Stomach (tissue), 9 donors: Measurements from ENCODE around the gene ZNF783. TPM values are rescaled to one million over a fixed set of nuclear protein-coding genes. Genes with fewer than 3 reads are reported as not detected.

ENCODE experiments used
- DNase-seq, 2 donors: peaks; one replicate each; pipeline versions ENCODE4 v3.0.0 to v3.0.0-alpha.2; 2013 to 2019
- H3K27ac ChIP-seq, 5 donors: fragments of 200-600 bp in 4 of 5; sonication (generic) in 4 of 5; one replicate each; pipeline ENCODE4 v1.5.1; 2013 to 2019; ENCODE audit warnings: mild to moderate bottlenecking in 1 of 5, moderate library complexity in 1 of 5
- H3K27me3 ChIP-seq, 3 donors: fragments of 200-600 bp; sonication (generic); one replicate each; pipeline ENCODE4 v1.5.1; 2017 to 2019; ENCODE audit warnings: mixed run types in 1 of 3
- H3K36me3 ChIP-seq, 4 donors: fragments of 200-600 bp; sonication (generic); 1 replicate in 3 of 4; 2 replicates in 1 of 4; pipeline ENCODE4 v1.5.1; 2016 to 2019
- H3K4me1 ChIP-seq, 4 donors: fragments of 200-600 bp; sonication (generic); one replicate each; pipeline ENCODE4 v1.5.1; 2016 to 2019
- H3K4me3 ChIP-seq, 4 donors: fragments of 200-600 bp; sonication (generic) in 3 of 4; one replicate each; pipeline ENCODE4 v1.5.1; 2016 to 2019; ENCODE audit warnings: mild to moderate bottlenecking in 1 of 4
- H3K9me3 ChIP-seq, 4 donors: fragments of 200-600 bp; sonication (generic); one replicate each; pipeline ENCODE4 v1.5.1; 2016 to 2019
- CTCF ChIP-seq, 7 experiments: fragments of 450-650 bp in 4 of 7; fragments of 200-600 bp in 3 of 7; sonication (generic) in 3 of 7; IDR thresholded peaks; one replicate each; pipeline ENCODE4 v1.5.1; 2016 to 2019; ENCODE audit warnings: antibody characterized with exemption in 7 of 7, control low read depth in 2 of 7, mild to moderate bottlenecking in 1 of 7
- EP300 ChIP-seq: sonication (generic); formaldehyde crosslinking; IDR thresholded peaks from one replicate; pipeline ENCODE4 v1.6.1; 2017; ENCODE audit warnings: antibody characterized with exemption
- POLR2A ChIP-seq, 4 donors: fragments of 450-650 bp; IDR thresholded peaks; one replicate each; pipeline ENCODE4 v1.6.1; 2016; ENCODE audit warnings: antibody characterized with exemption in 4 of 4, control low read depth in 2 of 4, mild to moderate bottlenecking in 1 of 4, moderate library complexity in 1 of 4
- POLR2AphosphoS5 ChIP-seq, 3 donors: sonication (generic); formaldehyde crosslinking; IDR thresholded peaks; one replicate each; pipeline ENCODE4 v1.6.1; 2016; ENCODE audit warnings: antibody characterized with exemption in 3 of 3
- WGBS, 5 donors: extraction: QIAGEN DNeasy Blood & Tissue Kit in 3 of 5; methylation state at CpG; one replicate each; pipeline versions ENCODE4 v1.1.5 to v1.1.7; 2013 to 2018; 5-methylcytosine and 5-hydroxymethylcytosine counted together
- intact Hi-C: fragments of 100-400 bp; cut with DNase I; formaldehyde crosslinking; loops from one replicate; pipeline ENCODE4 v1.15.1; 2023; ENCODE audit warnings: low total_unique reads
- polyA plus RNA-seq, 3 donors: library from polyadenylated mRNA; stranded (reverse); fragments of 200-250 nt; gene quantifications; one replicate each; pipeline ENCODE4 v1.2.3, GENCODE V29; 2013
- total RNA-seq, 5 donors: library from RNA; depleted of rRNA; stranded (reverse); fragments of >200 nt; gene quantifications; one replicate each; pipeline versions ENCODE4 v1.1.0 to v1.2.3, GENCODE V29; 2014 to 2016
- donor health status: healthy with polysubstance abuse.
- donor health status: Bipolar disorder and iron deficiency.
- donor health status: healthy.

ZNF783 gene
- total and polyA plus RNA-seq, 8 donors = 3.7 to 31.2 (median 9.5) TPM

- TF ChIP-seq EP300 (no peak), CTCF (IDR thresholded peaks at IDR 0.05) (no peak), POLR2AphosphoS5 (IDR thresholded peaks at IDR 0.05) (no peak), POLR2A (IDR thresholded peaks at IDR 0.05) (no peak)
- Histone ChIP-seq H3K27ac (no peak overlapping the region), H3K4me1 (peaks cover 0 to 3% (median 0%) of the 10 kb centered on the region in 4 donors), H3K36me3 (no peaks in the 10 kb centered on the region), H3K27me3 (peaks cover 0 to 16% (median 9%) of the 10 kb centered on the region in 3 donors), H3K9me3 (no peaks in the 10 kb centered on the region), H3K4me3 (no peak overlapping the region)
- DNase-seq = no peak
- intact Hi-C loops = no loop called here
Observed at GRCh38 chr7:149316606-149317005, 54.6 kb downstream of the ZNF783 start.

- intact Hi-C loops = no loop called here
- H3K27ac ChIP-seq = no peak overlapping the region
- no peaks in the 10 kb centered on the region for H3K9me3 ChIP-seq
- no peak for DNase-seq
- no peak for TF ChIP-seq CTCF (IDR thresholded peaks at IDR 0.05)
- TF ChIP-seq POLR2AphosphoS5 (IDR thresholded peaks at IDR 0.05) = no peak
- no peak for TF ChIP-seq POLR2A (IDR thresholded peaks at IDR 0.05)
- TF ChIP-seq EP300 = no peak
- 84 to 97% (median 95%) methylated on average over 1 of the region's 1 CpG for WGBS, 5 donors
- no peaks in the 10 kb centered on the region for H3K36me3 ChIP-seq
- no peak overlapping the region for H3K4me3 ChIP-seq
- H3K4me1 ChIP-seq = peaks cover 0 to 3% (median 2%) of the 10 kb centered on the region in 4 donors
- H3K27me3 ChIP-seq = peaks cover 0 to 16% (median 9%) of the 10 kb centered on the region in 3 donors
Observed at GRCh38 chr7:149317496-149317895, 55.5 kb downstream of the ZNF783 start.

GRCh38 chr7:149317986-149318672 is 56.1 kb downstream of the ZNF783 start:
- H3K4me3 ChIP-seq = no peak overlapping the region
- 58 to 68% (median 65%) methylated on average over 9 of the region's 9 CpGs for WGBS, 5 donors
- H3K9me3 ChIP-seq = no peaks in the 10 kb centered on the region
- intact Hi-C loops = no loop called here
- H3K4me1 ChIP-seq = peaks cover 0 to 3% (median 2%) of the 10 kb centered on the region in 4 donors
- TF ChIP-seq POLR2AphosphoS5 (IDR thresholded peaks at IDR 0.05) (no peak), CTCF (IDR thresholded peaks at IDR 0.05) (no peak), POLR2A (IDR thresholded peaks at IDR 0.05) (no peak), EP300 (no peak)
- DNase-seq = no peak
- no peak overlapping the region for H3K27ac ChIP-seq
- H3K27me3 ChIP-seq = peaks cover 0 to 16% (median 9%) of the 10 kb centered on the region in 3 donors
- no peaks in the 10 kb centered on the region for H3K36me3 ChIP-seq

GRCh38 chr7:149319376-149319775 is 57.4 kb downstream of the ZNF783 start:
- no peaks in the 10 kb centered on the region for H3K36me3 ChIP-seq
- WGBS, 5 donors = 87 to 94% (median 91%) methylated on average over 6 of the region's 6 CpGs
- H3K27ac ChIP-seq = no peak overlapping the region
- H3K4me3 ChIP-seq = no peak overlapping the region
- TF ChIP-seq CTCF (IDR thresholded peaks at IDR 0.05) (no peak), POLR2A (IDR thresholded peaks at IDR 0.05) (no peak), POLR2AphosphoS5 (IDR thresholded peaks at IDR 0.05) (no peak)
- peaks cover 0 to 3% (median 2%) of the 10 kb centered on the region in 4 donors for H3K4me1 ChIP-seq
- intact Hi-C loops = no loop called here
- H3K27me3 ChIP-seq = peaks cover 0 to 16% (median 9%) of the 10 kb centered on the region in 3 donors
- no peaks in the 10 kb centered on the region for H3K9me3 ChIP-seq
- DNase-seq = no peak
